ENCODE data around the gene SSTR4.

The SSTR4 gene

DNA sequence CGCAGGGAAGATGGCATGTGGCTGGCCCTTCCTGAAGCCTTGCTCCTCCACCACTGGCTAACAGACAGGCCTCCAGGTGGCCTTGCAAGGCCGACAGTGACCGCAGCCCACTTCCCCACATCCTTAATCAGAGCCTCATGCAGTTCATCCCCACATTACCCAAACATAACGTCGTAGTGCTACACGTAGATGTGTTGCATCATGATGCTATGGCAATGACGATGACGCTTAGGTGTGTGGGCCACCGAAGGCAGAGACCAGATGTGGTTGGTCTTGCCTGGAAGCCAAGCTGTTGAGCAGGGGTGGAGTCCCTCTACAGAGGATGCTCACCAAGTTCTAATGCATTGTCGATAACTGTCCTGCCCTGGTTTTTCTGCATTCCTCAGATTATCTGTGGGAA is 45.4 kb downstream of the SSTR4 start:
- no peaks in the 10 kb centered on the region for H3K9me3 ChIP-seq (ENCODE audit: control insufficient read depth, insufficient read depth, low read length)
- H3K27me3 ChIP-seq (ENCODE audit: control insufficient read depth, insufficient read depth, low read length): no peaks in the 10 kb centered on the region
- H3K4me1 ChIP-seq (ENCODE audit: control insufficient read depth, insufficient read depth, low read length): peaks cover 7% of the 10 kb centered on the region

DNA sequence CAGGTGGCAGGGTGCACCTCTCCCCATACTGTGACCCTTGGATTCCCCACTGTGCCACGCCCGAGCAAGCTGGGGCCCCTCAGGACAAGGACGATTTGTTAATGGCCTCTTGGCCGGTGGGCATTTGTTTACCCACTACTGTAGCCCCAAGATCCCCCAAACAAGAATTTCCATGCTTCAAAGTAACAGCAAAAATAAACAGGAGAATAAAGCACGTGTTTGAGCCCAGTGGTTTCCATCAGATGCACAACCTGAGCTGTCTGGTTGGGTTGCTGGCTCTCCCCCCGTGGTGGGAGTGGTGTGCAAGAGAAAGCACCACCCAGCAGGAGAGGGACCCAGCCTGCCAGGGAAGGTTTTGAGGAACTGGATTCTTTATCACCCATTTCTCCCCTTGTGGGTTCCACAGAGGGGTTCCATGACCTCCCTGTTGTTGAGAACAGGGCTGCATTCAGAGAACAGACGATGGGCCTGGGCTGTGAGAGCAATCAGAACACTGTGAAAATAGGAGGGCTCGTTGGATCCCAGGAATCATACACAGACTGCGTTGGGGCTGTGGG is 46.2 kb downstream of the SSTR4 start:
- Histone ChIP-seq H3K27me3 (ENCODE audit: control insufficient read depth, insufficient read depth, low read length) (no peaks in the 10 kb centered on the region), H3K27ac (ENCODE audit: low read depth, low read length) (no peak overlapping the region), H3K4me1 (ENCODE audit: control insufficient read depth, insufficient read depth, low read length) (peaks cover 7% of the 10 kb centered on the region), H3K9me3 (ENCODE audit: control insufficient read depth, insufficient read depth, low read length) (no peaks in the 10 kb centered on the region), H3K9ac (ENCODE audit: low read depth, low read length) (no peak overlapping the region), H3K36me3 (ENCODE audit: control insufficient read depth, insufficient read depth, low read length) (no peaks in the 10 kb centered on the region), H3K4me3 (ENCODE audit: low read depth, low read length) (no peak overlapping the region)

More for the DNA sequence above, 45.4 kb downstream of the SSTR4 start:
- Histone ChIP-seq H3K4me3 (ENCODE audit: low read depth, low read length) (no peak overlapping the region), H3K9ac (ENCODE audit: low read depth, low read length) (no peak overlapping the region), H3K36me3 (ENCODE audit: control insufficient read depth, insufficient read depth, low read length) (no peaks in the 10 kb centered on the region), H3K27ac (ENCODE audit: low read depth, low read length) (no peak overlapping the region)

DNA sequence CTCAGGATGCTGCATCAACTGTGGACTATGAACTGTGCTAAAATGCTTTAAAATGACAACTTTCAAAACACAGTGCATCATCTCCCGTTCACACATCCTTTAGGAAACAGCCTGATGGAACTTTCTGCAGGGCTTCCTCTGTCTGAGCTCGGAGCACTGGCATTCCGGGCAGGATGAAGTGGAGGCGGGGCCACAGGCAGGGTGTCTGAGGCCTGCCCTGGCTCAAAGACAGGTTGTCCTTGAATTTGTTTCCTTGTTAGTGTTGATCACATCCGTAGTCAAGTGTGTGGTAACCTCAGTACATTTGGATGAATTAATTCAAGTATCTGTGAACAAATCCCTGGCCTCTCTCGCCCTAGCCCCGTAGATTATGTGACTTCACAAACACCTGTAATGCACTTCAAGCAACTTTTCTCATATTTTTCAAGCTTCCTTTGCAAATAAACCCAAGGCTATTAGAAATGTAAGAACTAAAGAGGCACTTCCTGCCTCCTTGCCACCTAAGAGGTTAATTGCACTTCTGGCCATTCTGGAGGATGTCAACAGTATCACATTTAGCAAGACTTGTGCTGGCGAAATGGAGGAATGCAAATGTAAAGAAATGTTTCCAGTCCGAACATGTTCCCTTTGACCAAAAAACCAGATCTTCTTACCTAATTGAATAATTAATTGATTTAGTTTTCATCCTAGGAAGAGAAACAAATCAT is 47.9 kb downstream of the SSTR4 start:
- Histone ChIP-seq H3K9me3 (ENCODE audit: control insufficient read depth, insufficient read depth, low read length) (no peaks in the 10 kb centered on the region), H3K27ac (ENCODE audit: low read depth, low read length) (no peak overlapping the region), H3K9ac (ENCODE audit: low read depth, low read length) (no peak overlapping the region), H3K27me3 (ENCODE audit: control insufficient read depth, insufficient read depth, low read length) (no peaks in the 10 kb centered on the region), H3K4me3 (ENCODE audit: low read depth, low read length) (no peak overlapping the region), H3K36me3 (ENCODE audit: control insufficient read depth, insufficient read depth, low read length) (no peaks in the 10 kb centered on the region), H3K4me1 (ENCODE audit: control insufficient read depth, insufficient read depth, low read length) (peaks cover 7% of the 10 kb centered on the region)

DNA sequence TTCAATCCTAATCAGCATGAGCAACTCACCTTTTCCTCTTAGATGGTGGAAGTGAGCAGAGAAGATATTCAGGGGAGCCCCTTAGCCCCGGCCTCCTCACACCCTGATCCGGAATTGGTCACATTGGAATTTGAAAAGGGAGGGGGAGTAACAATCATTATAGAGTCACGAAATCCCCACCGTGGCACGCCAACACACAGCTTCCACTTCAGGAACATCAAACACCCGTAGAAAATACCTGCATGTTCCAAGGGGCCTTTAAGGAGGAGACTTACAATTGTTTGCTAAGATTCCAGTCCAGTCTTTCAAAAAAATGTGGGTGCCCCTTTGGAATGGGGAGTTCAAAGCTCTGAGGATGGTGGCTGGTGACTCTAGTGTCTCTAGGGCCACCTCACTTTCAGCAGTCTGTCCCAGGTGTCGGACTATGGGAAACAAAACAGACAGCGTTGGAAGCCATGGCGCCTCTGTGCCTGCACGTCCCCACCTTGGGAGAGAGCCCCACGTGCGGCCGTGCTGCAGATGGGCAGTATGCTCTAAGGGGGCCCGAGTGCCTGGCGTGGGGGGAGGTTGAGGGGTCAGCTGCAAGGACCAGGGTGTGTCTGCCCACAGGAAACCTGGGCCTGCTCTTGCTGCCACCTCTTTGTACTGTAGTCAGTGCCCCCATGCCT is 48.6 kb downstream of the SSTR4 start:
- H3K27me3 ChIP-seq (ENCODE audit: control insufficient read depth, insufficient read depth, low read length): no peaks in the 10 kb centered on the region
- no peak overlapping the region for H3K9ac ChIP-seq (ENCODE audit: low read depth, low read length)
- H3K27ac ChIP-seq (ENCODE audit: low read depth, low read length): no peak overlapping the region
- H3K36me3 ChIP-seq (ENCODE audit: control insufficient read depth, insufficient read depth, low read length): no peaks in the 10 kb centered on the region
- no peak overlapping the region for H3K4me3 ChIP-seq (ENCODE audit: low read depth, low read length)
- peaks cover 7% of the 10 kb centered on the region for H3K4me1 ChIP-seq (ENCODE audit: control insufficient read depth, insufficient read depth, low read length)
- no peaks in the 10 kb centered on the region for H3K9me3 ChIP-seq (ENCODE audit: control insufficient read depth, insufficient read depth, low read length)

DNA sequence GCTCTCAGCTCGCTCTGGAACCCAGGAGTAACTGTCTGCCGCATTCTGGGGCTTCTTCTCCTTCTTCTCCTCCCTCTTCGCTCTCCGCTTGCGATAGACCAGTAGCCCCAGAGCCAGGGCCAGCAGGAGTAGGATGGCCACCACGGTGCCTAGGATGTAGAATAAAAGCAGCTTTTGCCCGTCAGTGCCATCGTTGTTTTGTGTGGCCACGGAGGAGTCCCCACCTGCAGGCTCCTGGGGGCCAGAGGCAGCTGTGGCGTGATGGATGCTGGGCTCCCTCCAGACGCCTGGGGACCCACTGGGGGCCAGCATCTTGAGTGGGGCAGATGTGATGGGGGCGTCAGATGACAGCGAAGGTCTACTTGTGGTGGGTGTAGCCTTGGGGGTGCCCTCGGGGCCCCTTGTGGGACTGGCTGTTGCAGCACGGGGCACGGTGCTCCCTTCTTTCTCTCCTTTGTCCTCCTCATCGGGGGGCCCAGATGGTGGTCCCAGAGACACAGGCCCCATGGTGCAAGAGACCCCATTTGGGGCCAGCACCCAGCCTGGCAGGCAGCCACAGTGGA is 49.3 kb downstream of the SSTR4 start:
- Histone ChIP-seq H3K9me3 (ENCODE audit: control insufficient read depth, insufficient read depth, low read length) (no peaks in the 10 kb centered on the region), H3K4me1 (ENCODE audit: control insufficient read depth, insufficient read depth, low read length) (peaks cover 7% of the 10 kb centered on the region), H3K27me3 (ENCODE audit: control insufficient read depth, insufficient read depth, low read length) (no peaks in the 10 kb centered on the region), H3K27ac (ENCODE audit: low read depth, low read length) (no peak overlapping the region), H3K36me3 (ENCODE audit: control insufficient read depth, insufficient read depth, low read length) (no peaks in the 10 kb centered on the region), H3K9ac (ENCODE audit: low read depth, low read length) (no peak overlapping the region), H3K4me3 (ENCODE audit: low read depth, low read length) (no peak overlapping the region)

DNA sequence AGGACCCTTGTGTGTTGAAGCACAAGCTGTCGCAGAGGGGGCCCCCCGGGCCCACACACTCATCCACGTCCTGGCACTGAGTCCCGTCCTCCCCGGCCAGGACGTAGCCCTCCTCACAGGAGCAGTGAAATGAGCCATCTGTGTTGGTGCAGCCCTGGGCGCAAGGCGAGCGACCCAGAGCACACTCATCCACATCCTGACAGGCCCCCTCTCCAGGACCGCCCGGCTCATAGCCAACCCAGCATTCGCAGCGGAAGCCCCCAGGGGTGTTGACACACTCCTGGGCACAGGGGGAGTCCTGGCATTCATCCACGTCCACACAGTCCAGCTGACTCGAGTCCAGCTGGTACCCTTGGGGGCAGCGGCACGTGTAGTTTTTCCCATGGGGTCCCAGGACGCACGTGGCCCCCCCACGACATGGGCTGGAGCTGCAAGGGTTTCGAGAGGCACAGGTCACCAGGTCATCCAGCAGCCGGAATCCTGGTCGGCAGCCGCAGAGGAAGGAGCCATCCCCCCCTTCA is 49.8 kb downstream of the SSTR4 start:
- peaks cover 7% of the 10 kb centered on the region for H3K4me1 ChIP-seq (ENCODE audit: control insufficient read depth, insufficient read depth, low read length)
- no peak overlapping the region for H3K4me3 ChIP-seq (ENCODE audit: low read depth, low read length)
- H3K27me3 ChIP-seq (ENCODE audit: control insufficient read depth, insufficient read depth, low read length): no peaks in the 10 kb centered on the region
- no peak overlapping the region for H3K9ac ChIP-seq (ENCODE audit: low read depth, low read length)
- no peaks in the 10 kb centered on the region for H3K9me3 ChIP-seq (ENCODE audit: control insufficient read depth, insufficient read depth, low read length)
- H3K27ac ChIP-seq (ENCODE audit: low read depth, low read length): no peak overlapping the region
- no peaks in the 10 kb centered on the region for H3K36me3 ChIP-seq (ENCODE audit: control insufficient read depth, insufficient read depth, low read length)

DNA sequence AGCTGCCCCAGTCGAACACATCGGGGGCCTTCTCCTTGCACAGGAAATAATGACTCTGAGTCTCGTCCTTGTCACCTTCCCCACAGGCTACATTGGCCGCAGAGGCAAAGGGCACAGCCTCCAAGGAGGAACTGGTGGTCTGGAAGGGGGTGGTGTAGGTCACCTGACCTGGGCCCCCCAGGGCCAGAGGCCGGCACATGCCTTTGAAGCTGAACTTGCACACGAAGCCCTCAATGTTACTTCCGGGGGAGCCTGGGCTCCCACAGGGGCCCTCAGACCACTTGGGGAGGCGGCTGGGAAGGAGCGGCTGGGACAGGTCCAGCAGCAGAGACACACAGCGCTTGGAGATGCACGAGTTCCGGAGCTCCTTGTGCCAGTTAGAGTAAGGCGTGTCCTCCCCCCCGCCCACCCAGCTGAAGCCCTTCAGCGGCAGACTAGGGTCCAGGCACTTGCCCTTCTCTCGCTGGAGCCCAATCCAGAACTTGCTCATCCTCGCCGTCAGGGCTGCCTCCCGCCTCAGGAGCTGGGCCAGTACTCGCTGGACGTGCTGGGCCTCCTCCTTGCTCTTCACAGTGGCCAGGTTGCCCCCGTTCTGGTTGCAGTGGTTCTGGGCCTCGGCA is 50.4 kb downstream of the SSTR4 start:
- Histone ChIP-seq H3K27ac (ENCODE audit: low read depth, low read length) (no peak overlapping the region), H3K4me3 (ENCODE audit: low read depth, low read length) (no peak overlapping the region), H3K27me3 (ENCODE audit: control insufficient read depth, insufficient read depth, low read length) (no peaks in the 10 kb centered on the region), H3K4me1 (ENCODE audit: control insufficient read depth, insufficient read depth, low read length) (peaks cover 7% of the 10 kb centered on the region), H3K9ac (ENCODE audit: low read depth, low read length) (no peak overlapping the region), H3K9me3 (ENCODE audit: control insufficient read depth, insufficient read depth, low read length) (no peaks in the 10 kb centered on the region), H3K36me3 (ENCODE audit: control insufficient read depth, insufficient read depth, low read length) (no peaks in the 10 kb centered on the region)

DNA sequence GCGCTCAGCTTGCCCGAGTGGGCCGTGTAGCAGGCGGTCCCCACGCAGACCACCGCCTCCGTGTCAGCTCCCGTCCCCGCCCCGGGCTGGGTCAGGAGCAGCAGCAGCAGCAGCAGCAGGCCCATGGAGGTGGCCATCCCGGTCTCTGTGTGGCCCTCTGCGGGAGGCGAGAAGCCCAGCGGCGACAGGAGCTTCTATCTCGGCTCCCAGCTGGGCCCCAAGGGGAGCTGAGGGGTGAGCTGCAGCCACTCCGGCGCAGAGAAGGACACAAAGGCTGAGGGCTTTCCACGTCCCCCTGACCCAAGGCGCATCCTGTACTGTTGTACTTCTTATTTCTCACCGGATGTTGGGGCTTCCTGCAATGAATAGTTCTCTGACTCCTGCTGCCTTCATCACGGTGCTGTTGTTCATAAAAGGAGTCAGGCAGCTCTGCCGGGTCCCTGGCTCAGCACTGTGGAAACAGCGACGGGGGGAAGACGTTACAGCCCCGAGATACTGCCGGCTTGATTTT is 51.0 kb downstream of the SSTR4 start, which contains the start of gene CD93:
Gene CD93, minus strand, starts transcription at position 269 of the 511 bp plus-strand sequence. Its CDS starts 132 bp downstream, at position 137.
- Histone ChIP-seq H3K27ac (ENCODE audit: low read depth, low read length) (no peak within 1 kb of the TSS), H3K4me3 (ENCODE audit: low read depth, low read length) (no peak within 1 kb of the TSS), H3K27me3 (ENCODE audit: control insufficient read depth, insufficient read depth, low read length) (no peaks in the 10 kb centered on the region), H3K9ac (ENCODE audit: low read depth, low read length) (no peak within 1 kb of the TSS), H3K36me3 (ENCODE audit: control insufficient read depth, insufficient read depth, low read length) (no peaks in the 10 kb centered on the region), H3K4me1 (ENCODE audit: control insufficient read depth, insufficient read depth, low read length) (peaks cover 7% of the 10 kb centered on the region), H3K9me3 (ENCODE audit: control insufficient read depth, insufficient read depth, low read length) (no peaks in the 10 kb centered on the region)

DNA sequence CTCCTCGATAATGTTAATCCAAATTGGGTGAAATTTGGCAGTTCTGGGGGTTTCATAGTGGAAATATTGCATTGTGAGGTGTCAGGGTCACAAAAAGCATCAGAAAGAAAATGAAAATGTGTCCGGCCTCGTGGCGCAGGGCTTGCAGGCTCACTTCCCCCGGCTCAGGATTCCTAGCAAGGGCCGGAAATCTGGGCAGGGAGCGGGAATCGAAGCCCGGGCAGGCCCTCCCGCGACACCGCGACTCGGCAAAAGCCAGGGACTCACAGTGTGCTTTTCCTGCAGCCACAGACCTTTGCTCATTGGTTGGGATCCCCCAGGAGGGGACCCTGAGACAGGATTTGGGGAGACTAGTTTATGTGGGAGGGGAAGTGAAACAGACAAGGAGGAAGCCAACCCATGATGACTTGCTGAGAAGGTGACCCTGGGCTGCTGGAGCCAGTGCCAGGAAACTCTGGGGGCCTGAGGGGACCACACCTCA is 51.9 kb downstream of the SSTR4 start:
- Histone ChIP-seq H3K4me1 (ENCODE audit: control insufficient read depth, insufficient read depth, low read length) (peaks cover 7% of the 10 kb centered on the region), H3K27ac (ENCODE audit: low read depth, low read length) (no peak overlapping the region), H3K9ac (ENCODE audit: low read depth, low read length) (no peak overlapping the region), H3K36me3 (ENCODE audit: control insufficient read depth, insufficient read depth, low read length) (no peaks in the 10 kb centered on the region), H3K27me3 (ENCODE audit: control insufficient read depth, insufficient read depth, low read length) (no peaks in the 10 kb centered on the region), H3K4me3 (ENCODE audit: low read depth, low read length) (no peak overlapping the region), H3K9me3 (ENCODE audit: control insufficient read depth, insufficient read depth, low read length) (no peaks in the 10 kb centered on the region)

DNA sequence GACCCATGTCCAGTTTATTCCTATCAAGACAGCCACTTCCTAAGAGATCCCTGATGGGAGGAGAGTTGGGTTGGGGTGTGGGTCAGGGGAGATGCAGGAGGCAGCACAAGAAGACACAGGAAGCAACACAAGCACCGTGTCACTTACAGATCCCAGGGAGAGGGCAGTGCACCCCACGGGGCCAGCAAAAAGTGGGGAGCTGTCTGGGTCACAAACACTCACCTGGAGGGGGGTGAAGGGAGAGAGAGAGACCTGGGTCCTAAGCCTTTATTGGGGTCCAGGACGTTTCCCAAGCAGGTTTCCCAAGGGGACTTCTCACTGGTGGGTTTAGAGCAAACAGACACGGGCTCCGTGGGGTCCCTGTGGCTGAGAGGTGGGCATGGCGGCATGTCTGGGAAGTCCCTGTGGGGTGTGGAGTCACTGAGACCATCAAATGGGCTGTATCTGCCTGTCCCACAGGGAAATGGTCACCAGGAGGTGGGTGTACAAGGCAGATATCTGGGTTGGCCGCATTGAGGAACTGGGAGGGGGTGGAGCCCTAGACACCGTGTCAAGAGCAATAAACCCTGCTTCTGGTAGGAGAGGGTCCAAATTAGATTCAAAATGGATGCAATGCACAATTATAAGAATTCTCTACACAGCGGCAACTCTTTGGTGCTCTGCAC is 52.6 kb downstream of the SSTR4 start:
- Histone ChIP-seq H3K27ac (ENCODE audit: low read depth, low read length) (no peak overlapping the region), H3K9me3 (ENCODE audit: control insufficient read depth, insufficient read depth, low read length) (no peaks in the 10 kb centered on the region), H3K4me1 (ENCODE audit: control insufficient read depth, insufficient read depth, low read length) (peaks cover 5% of the 10 kb centered on the region), H3K36me3 (ENCODE audit: control insufficient read depth, insufficient read depth, low read length) (no peaks in the 10 kb centered on the region), H3K27me3 (ENCODE audit: control insufficient read depth, insufficient read depth, low read length) (no peaks in the 10 kb centered on the region), H3K4me3 (ENCODE audit: low read depth, low read length) (no peak overlapping the region), H3K9ac (ENCODE audit: low read depth, low read length) (no peak overlapping the region)
